Heart right ventricle (tissue), 16 donors: Measurements from ENCODE around the gene NOX5. TPM values are rescaled to one million over a fixed set of nuclear protein-coding genes. Genes with fewer than 3 reads are reported as not detected.

ENCODE experiments used
- ATAC-seq, 8 donors: fragments of 200-7000 bp; cut with Tn5 transposase; one replicate each; pipeline ENCODE4 v1.9.1; 2020; ENCODE audit warnings: mild to moderate bottlenecking in 8 of 8, moderate library complexity in 8 of 8, moderate number of reproducible peaks in 1 of 8
- DNase-seq, 2 donors: peaks; one replicate each; pipeline ENCODE4 v3.0.0-alpha.2; 2020
- H3K27ac ChIP-seq, 10 donors: fragments of 200-600 bp; sonication (generic) in 2 of 10; one replicate each; pipeline versions ENCODE4 v1.5.0 to v1.8.0; 2020 to 2022; ENCODE audit warnings: mild to moderate bottlenecking in 3 of 10
- H3K27me3 ChIP-seq, 7 donors: fragments of 200-600 bp; one replicate each; pipeline ENCODE4 v1.8.0; 2021 to 2022; ENCODE audit warnings: mild to moderate bottlenecking in 2 of 7
- H3K36me3 ChIP-seq, 9 donors: fragments of 200-600 bp; sonication (generic) in 1 of 9; one replicate each; pipeline versions ENCODE4 v1.5.0 to v1.8.0; 2020 to 2022; ENCODE audit warnings: mild to moderate bottlenecking in 2 of 9
- H3K4me1 ChIP-seq, 9 donors: fragments of 200-600 bp; sonication (generic) in 1 of 9; one replicate each; pipeline versions ENCODE4 v1.5.0 to v1.8.0; 2020 to 2022; ENCODE audit warnings: mild to moderate bottlenecking in 4 of 9
- H3K4me3 ChIP-seq, 10 donors: fragments of 200-600 bp; sonication (generic) in 2 of 10; one replicate each; pipeline versions ENCODE4 v1.5.0 to v1.8.0; 2020 to 2022; ENCODE audit warnings: mild to moderate bottlenecking in 7 of 10, moderate library complexity in 2 of 10
- H3K9me3 ChIP-seq, 11 donors: fragments of 200-600 bp in 10 of 11; sonication (generic) in 2 of 11; one replicate each; pipeline versions ENCODE4 v1.5.0 to v1.8.0; 2013 to 2022; ENCODE audit warnings: mild to moderate bottlenecking in 2 of 11, control low read depth in 1 of 11, moderate library complexity in 1 of 11
- CTCF ChIP-seq, 9 donors: fragments of 200-600 bp; sonication (generic) in 2 of 9; IDR thresholded peaks; one replicate each; pipeline versions ENCODE4 v1.5.0 to v1.8.0; 2021 to 2022; ENCODE audit warnings: antibody characterized with exemption in 9 of 9, mild to moderate bottlenecking in 5 of 9, moderate library complexity in 1 of 9
- WGBS, 2 donors: extraction: QIAGEN DNeasy Blood & Tissue Kit; methylation state at CpG; one replicate each; pipeline ENCODE4 v1.1.7; 2013; ENCODE audit warnings: inconsistent platforms in 1 of 2; 5-methylcytosine and 5-hydroxymethylcytosine counted together
- intact Hi-C, 10 donors: fragments of 100-400 bp; cut with DNase I; formaldehyde crosslinking; loops; one replicate each; pipeline versions ENCODE4 v1.11.1 to v1.14.2; 2022
- polyA plus RNA-seq, 2 donors: library from polyadenylated mRNA; stranded (reverse); fragments of 200-250 nt; gene quantifications; one replicate each; pipeline ENCODE4 v1.2.3, GENCODE V29; 2013
- total RNA-seq, 10 donors: library from RNA; stranded (reverse); fragmentation: NEBNext Ultra II Directional in 3 of 10; extraction: Animal tissue kit (Norgen Biotek cat#: 25700) in 3 of 10; gene quantifications; one replicate each; pipeline versions ENCODE4 v1.2.1 to v1.2.4, GENCODE V29; 2021 to 2023
- donor health status: Arrhythmogenic right ventricular cardiomyopathy.
- donor health status: ischemic (EF 13 %, LVEDD 7.1; RV severe dilation, severe dysfunction).
- donor health status: healthy with polysubstance abuse.
- donor health status: DM: no; HTN: yes; CAD: no.
- donor health status: DM: no; HTN: no; CAD: no.
- donor health status: ischemic (EF 25% LVEDD 6.9; RV normal size, moderate dysfunction).
- donor health status: ischemic (EF 25% LVEDD 5.7; RV mildly dilated, moderate dysfunction).
- donor health status: healthy.
- donor health status: DM: yes; HTN: yes; CAD: no.
- donor health status: Ischemic cardiomyopathy.
- donor health status: ischemic (EF 35%, LVEDD 5.7; RV mildly dilated, moderate dysfunction).
- donor health status: nonischemic (EF 11% LVEDD 7.7; RV severe dilation, severe dysfunction).
- donor health status: DM: yes; HTN: yes; CAD: no.
- donor health status: PGD.
- donor health status: ischemic (EF 29% LVEDD 5.4; RV normal size, mild dysfunction).
- donor health status: nonischemic (EF 23%, LVEDD 6.1; RV moderate dilation, normal function).

NOX5 gene
- total and polyA plus RNA-seq, 12 donors: 0.06 to 0.37 (median 0.18) TPM; not detected in 4

GRCh38 chr15:69096626-69097025, 82.1 kb downstream of the NOX5 start:
- WGBS, 2 donors: 48 to 58% methylated on average over 2 of the region's 2 CpGs
- H3K27ac ChIP-seq: peak overlapping the region in 3 of 10 donors; percentile 15 to 22 (median 22)
- no peak for TF ChIP-seq CTCF (IDR thresholded peaks at IDR 0.05)

GRCh38 chr15:69098771-69099170, 84.3 kb downstream of the NOX5 start:
- Histone ChIP-seq H3K4me1 (peaks cover 0 to 32% (median 11%) of the 10 kb centered on the region in 9 donors), H3K4me3 (no peak overlapping the region), H3K27ac (no peak overlapping the region), H3K27me3 (no peaks in the 10 kb centered on the region), H3K36me3 (no peaks in the 10 kb centered on the region), H3K9me3 (no peaks in the 10 kb centered on the region)
- 94 to 96% methylated on average over 7 of the region's 7 CpGs for WGBS, 2 donors
- no peak for DNase-seq
- intact Hi-C loops: no loop called here
- no peak for TF ChIP-seq CTCF (IDR thresholded peaks at IDR 0.05)
- ATAC-seq: no peak

More at GRCh38 chr15:69096626-69097025, 82.1 kb downstream of the NOX5 start:
- intact Hi-C loops: no loop called here
- ATAC-seq (no peak), DNase-seq (no peak)
- H3K27me3 ChIP-seq: no peaks in the 10 kb centered on the region
- no peaks in the 10 kb centered on the region for H3K36me3 ChIP-seq
- H3K4me1 ChIP-seq: peaks cover 0 to 44% (median 11%) of the 10 kb centered on the region in 9 donors
- no peaks in the 10 kb centered on the region for H3K9me3 ChIP-seq
- H3K4me3 ChIP-seq: no peak overlapping the region

- no peaks in the 10 kb centered on the region for H3K36me3 ChIP-seq
- H3K9me3 ChIP-seq: no peaks in the 10 kb centered on the region
- no peak overlapping the region for H3K27ac ChIP-seq
- intact Hi-C loops: no loop called here
- no peaks in the 10 kb centered on the region for H3K27me3 ChIP-seq
- DNase-seq: no peak
- H3K4me1 ChIP-seq: peaks cover 0 to 21% (median 10%) of the 10 kb centered on the region in 9 donors
- no peak for TF ChIP-seq CTCF (IDR thresholded peaks at IDR 0.05)
- no peak overlapping the region for H3K4me3 ChIP-seq
- WGBS, 2 donors: 75 to 83% methylated on average over 5 of the region's 5 CpGs
- ATAC-seq: no peak
Measured at GRCh38 chr15:69099941-69100340, 85.4 kb downstream of the NOX5 start.

GRCh38 chr15:69100821-69101220, 86.3 kb downstream of the NOX5 start:
- Histone ChIP-seq H3K27me3 (no peaks in the 10 kb centered on the region), H3K4me1 (peaks cover 0 to 12% (median 3%) of the 10 kb centered on the region in 9 donors), H3K4me3 (no peak overlapping the region), H3K27ac (no peak overlapping the region), H3K36me3 (no peaks in the 10 kb centered on the region), H3K9me3 (no peaks in the 10 kb centered on the region)
- WGBS, 2 donors: 89 to 97% methylated on average over 2 of the region's 2 CpGs
- DNase-seq: no peak
- TF ChIP-seq CTCF (IDR thresholded peaks at IDR 0.05): no peak
- no peak for ATAC-seq
- intact Hi-C loops: no loop called here
